HG03558 (cell line): ENCODE results near the gene JADE3.

Source experiments
- ATAC-seq: cut with Tn5 transposase; IDR thresholded peaks from one replicate; pipeline ENCODE4 v1.9.1; 2021; ENCODE audit warnings: moderate number of reproducible peaks; ENCODE audit not compliant: unreplicated experiment; ENCODE audit errors: extremely low read depth

JADE3 gene

DNA sequence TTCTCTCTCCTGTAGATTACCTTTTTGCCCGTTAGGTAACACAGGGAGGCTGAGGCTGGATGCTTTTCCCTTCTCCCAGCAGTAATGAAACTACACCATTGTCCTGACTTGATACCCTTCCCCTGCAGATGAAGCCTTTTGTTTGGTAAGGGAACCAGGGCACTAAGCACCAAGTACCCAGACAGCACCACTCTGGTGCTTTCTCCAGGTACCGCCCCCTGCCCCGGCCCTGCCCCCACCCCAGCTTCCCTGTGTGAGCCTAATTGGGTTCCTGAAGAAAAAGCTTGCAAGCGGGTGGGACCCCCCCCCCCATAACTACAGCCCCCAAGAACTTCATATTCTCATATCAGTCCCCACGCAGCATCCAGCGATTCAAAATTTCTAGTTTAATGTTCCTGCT lies 79.8 kb downstream of the JADE3 start:
- no peak for ATAC-seq

DNA sequence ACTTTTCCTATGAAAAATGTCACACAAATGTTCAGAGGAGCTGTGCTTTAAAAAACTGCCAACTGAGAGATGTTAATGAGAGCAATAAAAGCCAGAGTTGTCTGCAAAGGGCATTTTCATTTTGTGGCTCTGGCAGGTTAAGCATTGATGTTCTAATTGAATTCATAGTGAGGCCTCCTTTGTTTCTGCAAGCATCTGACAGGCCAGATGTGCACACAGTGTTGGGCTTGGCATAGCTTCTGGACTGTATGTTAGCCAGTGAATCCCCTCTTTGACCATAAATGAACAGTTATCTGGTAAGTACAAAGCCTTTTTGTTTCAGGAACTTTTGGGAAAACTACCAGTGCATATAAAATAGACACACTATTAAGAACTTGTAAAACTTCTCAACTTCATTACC lies 81.9 kb downstream of the JADE3 start:
- ATAC-seq, result no peak

DNA sequence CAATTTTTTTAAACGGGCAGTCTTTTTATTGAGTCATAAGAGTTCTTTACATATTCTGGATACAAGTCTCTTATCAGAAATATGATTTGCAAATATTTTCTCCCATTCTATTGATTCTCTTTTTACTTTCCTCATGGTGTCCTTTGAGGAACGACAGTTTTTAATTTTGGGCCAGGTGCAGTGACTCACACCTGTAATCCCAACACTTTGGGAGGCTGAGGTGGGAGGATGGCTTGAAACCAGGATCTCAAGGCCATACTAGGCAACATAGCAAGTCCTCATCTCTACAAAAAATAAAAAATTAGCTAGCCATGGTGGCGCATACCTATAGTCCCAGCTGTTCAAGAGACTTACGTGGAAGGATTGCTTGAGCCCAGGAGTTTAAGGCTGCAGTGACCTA lies 99.9 kb downstream of the JADE3 start:
- ATAC-seq, result no peak

DNA sequence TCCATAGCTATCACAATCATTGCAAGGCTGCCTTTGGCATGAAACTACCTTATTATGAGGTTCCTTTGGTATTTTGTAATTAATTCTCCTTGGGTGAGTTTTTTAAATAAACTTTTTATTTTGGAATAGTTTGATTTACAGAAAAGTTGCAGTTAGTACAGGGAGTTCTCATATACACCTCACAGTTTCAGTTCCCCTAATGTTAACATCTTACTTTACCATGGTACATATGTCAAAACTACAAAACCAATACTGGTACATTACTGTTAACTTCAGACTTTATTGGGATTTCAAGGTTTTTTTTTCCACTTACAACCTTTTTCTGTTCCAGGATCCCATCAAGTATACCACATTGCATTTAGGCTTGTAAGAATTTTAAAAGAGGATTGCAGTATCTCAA lies 114.0 kb downstream of the JADE3 start:
- ATAC-seq, result no peak

DNA sequence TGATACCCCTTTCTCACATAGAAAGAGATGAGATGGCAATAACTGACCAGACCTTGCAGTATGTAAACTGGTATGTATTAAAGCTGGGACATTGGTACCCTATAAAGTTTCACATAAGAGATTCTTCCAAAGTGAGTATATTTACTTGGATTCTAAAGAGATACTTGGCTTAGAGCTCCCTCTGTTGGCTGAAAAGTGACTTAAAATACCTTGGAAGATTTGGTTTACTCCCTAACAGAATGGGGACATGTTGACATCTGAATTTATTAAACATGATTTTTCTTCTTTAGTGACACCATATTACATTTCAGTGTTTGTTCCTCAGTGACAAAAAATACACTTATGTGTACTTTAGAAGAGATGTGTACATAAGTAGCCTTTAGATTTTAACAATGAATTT lies 118.1 kb downstream of the JADE3 start:
- no peak for ATAC-seq

DNA sequence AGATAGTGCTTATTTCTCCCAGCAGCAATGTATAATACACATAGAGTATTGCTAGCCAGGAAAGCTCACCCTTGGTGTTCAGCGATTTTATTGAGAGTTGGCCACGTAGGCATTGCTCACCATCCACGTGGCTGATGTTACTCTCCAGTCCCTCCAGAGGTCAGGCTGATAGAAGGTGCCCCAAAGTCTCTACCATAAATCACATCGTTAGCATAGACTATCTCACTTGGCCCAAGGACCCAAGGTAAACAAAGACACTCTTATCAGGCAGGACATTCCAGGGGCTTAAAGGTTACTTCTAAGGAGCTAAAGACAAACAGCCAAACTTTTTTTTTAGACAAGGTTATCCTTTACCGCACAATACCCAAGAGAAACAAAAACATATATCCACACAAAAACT lies 135.8 kb downstream of the JADE3 start:
- ATAC-seq, result no peak

DNA sequence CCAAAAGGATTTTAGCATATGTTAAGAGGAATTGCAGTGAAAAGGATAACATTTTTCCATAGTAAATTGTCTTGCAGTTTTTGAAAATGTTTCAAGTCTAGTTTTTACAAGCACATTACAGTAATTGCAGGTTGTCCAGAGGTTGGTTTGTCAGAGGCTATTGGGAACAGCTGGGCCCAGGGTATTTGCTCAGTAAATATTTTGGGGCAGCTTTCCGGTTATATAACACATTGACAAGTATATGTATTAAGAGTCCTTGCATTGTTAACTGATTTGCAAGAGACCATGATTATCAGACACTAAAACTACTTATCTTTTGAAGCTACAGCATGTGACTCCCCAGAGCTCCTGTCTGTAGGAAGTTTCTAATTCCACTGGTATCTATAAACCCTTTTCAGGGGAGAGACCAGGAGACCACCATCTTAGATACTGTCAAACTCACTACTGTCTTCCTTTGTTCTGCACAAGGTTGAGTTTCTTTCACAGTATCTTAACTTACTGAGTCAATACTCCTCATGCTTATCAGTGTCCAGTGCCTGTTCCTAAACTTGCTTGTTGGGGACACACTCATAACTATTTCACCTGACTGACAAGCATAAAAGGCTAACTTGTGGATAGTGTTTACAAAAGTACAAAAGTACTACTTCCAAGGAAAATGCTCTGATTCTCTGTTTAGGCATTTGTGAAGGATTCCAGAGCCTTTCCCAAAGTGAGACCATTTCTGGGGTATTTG lies 147.1 kb downstream of the JADE3 start:
- ATAC-seq, result no peak

DNA sequence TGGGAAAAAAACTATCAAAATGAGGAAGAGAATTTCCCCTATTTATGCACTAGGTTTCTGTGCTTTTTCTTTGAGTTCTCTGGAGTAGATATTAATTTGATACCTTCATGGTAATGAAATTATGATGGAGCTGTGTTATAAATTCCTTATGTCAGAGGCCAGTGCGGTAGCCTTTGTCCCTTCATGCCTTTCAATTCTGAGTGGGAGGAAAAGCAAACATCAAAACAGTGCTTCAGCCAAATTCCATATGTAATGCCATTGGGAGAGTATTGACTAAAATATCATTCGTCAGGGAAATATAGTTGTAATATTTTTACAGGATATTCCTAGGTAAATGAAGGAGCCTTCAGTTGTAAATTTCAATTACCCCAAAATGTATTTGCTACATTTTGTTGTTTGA lies 148.5 kb downstream of the JADE3 start:
- ATAC-seq, result no peak

DNA sequence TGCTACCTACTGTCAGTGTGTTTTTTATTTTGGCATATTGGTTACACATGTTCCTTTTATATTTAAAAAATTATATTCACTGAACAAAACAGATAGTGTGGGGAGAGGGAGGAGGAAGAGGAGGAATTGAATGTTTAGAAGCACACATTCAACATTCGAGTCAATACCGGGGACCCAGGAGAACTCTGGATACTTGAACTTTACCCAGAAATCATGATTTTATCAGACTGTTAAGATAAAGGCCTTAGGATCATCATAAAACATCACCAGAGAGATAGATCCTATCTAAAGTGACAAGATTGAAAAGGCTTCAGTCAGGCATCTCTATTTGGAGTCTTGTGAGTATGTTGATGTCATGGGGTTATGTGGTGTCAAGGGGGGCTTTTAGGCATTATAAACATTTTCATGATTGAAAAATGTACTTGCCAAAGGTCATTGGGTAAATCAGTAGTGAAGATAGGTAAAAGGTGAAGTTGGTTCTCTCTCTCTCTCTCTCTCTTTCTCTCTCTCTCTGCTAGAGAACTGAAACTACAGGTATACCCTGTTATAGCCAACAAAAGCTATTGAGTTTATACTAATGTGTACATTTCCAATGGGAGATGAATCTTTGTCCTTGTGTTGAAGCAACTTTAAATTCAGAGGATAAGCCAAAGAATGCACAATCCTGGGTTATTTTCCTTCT lies 149.2 kb downstream of the JADE3 start:
- no peak for ATAC-seq

DNA sequence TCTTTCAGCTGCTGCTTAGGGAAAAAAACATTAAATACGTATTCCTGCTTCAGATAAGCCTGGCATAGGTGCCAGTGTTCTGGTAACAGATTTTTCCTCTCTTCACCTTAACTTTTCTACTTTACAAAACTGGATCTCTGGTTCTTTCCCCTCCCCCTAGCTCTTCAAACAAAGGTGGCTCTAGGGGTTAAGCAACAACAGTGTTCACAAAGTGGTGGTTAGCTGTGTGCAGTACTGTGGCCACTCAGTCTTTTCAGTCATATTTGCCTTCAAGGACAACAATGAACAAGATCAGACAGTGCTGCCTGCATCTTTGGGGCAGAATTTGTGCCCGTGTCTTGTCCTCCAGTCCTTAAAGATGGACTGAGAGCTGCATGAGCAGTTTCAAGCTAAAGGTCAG lies 151.0 kb downstream of the JADE3 start:
- no peak for ATAC-seq

DNA sequence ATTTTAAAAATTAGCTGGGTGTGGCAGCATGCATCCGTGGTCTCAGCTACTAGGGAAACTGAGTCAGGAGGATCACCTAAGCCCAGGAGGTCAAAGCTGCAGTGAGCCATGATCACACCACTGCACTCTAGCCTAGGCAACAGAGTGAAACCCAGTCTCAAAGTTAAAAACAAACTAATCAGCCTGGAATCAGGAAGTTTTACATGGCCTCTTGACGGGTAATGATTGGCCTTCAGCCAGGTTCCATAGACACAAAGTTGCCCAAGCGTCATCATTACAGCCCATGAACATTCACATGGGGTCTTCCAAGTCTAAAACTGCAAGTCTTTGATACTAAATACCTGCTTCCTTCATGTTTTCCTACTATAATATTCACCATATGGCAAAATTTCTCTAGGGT lies 156.0 kb downstream of the JADE3 start:
- ATAC-seq, result no peak

DNA sequence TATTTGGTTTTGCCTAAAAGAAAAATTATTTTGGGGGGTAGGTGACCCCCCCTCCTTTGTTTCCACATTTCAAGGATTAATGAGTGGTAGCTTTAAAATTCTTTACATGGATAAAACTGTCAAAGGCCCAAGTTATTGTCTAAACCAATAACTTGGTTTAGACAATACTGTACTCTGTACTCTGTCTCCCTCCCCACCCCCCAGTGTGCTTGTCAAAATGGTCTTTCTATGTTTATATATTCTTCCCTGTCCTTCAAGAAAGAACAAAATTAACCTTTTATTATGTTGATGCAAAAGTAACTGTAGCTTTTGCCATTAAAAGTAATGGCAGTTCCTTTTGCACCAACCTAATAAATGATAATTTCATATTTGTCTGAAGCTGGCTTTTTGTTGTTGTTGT lies 156.5 kb downstream of the JADE3 start:
- ATAC-seq, result no peak

DNA sequence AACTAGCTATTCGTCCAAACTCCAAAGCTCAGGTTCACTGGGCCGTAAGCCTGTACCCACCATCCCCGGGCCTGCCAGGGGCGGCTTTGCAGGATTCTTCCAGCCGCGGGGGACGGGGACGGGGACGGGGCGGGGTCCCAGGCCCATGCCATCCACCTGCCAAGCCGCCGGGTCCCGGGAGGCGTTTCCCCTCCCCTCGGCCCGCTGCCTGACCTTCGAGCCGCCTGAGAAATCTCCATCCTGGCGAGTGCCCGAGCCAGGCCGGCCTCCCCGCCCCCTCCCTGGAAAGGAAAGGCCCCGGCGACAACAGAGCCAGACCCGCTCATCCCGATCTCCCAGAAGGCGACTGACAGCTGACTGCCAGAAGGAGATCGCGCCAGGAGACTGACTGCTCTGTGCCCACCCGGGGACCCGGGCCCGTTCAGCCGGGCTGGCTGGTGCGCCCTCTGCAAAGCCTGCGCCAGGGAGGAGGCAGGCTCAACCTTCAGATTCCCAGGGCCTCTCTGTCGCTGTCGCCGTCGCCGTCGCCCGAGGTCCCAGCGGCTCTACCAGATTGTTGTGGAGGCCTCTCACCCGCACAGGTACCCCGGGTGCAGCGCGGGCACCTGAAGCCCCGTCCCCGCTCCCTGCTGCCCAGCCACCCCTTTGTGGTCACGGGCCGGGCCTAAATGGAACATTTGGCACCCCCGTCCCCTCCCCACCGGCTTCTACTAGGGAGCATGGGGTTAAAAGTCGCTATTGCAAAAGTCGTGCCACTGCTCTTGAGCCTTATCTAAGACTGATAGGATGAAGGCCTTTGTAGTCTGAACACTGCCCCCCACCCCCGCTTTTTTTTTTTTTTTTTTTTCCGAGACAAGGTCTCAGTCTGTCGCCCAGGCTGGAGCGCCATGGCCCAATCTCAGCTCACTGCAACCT lies 166.2 kb downstream of the JADE3 start, which contains the start of gene RGN:
TSS of gene RGN (plus strand) at position 315 of the 915 bp plus-strand sequence. CDS start 2,702 bp downstream, outside the sequence.
- no peak for ATAC-seq

DNA sequence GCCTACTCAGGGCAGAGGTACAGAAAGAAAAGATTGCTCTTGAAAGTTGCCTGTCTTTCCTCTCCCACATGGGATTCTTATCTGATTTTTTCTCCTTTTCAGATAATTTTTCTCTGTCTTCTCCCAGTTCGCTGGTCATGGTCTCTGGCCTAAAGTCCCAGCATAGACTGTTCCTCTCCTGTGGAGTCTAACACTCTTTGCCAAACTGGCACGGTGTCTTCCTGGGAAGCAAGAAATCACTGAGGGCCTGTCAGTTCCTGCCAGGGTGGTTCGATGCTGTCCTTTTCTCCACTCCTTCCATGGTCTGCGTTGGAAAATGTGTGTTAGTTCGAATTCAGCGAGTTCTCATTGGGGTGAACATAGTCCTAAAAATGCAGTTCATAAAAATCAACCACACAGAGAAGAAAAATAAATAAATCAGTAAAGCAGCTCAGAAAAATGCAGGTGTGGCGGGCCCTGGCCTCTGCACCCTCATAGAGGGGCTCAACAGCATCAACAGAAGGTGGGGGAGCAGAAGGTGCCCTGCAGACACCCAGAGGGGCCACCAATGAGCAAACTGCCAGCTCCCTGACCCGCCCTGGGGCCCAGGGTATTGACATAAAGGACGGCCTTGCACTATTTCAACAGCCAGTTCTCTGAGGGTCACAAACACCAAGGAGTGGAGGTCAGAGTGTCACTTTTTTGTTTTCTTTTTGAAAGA lies 168.1 kb downstream of the JADE3 start:
- no peak for ATAC-seq

DNA sequence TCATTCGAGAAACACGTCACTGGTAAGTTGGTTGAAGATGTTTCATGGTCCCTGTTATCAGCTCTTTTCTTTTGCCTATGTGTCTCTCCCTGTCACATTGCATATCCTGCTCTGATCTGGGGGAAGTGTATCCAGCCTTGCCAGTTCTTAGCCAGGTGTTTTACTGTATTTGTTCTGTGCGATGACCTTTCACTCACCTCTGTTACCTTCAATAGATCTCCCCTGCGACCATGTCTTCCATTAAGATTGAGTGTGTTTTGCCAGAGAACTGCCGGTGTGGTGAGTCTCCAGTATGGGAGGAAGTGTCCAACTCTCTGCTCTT lies 168.7 kb downstream of the JADE3 start:
- no peak for ATAC-seq

DNA sequence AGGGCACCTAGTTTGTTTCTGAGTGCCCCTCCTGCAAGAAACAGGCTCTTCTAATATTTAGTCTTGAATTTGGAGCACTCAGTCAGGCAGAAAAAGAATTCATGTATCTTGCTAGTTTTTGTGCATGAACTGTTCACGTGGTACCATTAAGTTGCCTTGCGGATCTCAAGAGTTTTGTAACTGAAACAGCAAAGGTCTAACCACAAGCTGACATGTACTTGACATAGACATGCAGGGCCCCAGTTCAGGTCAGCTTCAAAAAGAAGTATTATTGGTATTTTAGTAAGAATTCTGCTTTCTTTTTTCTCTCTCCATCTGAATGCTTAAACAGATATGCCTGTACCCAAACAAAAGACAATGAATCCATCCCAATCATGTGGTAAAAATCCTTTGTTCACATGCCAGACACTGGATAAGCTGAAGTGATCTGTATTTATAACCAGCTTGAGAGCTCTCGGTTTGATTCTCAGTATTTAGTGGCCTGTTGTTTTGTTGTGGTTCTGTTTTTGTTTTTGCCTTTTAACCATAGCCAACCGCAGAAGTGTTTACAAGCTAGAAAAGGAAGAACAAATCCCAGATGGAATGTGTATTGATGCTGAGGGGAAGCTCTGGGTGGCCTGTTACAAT lies 179.0 kb downstream of the JADE3 start:
- ATAC-seq, result no peak

DNA sequence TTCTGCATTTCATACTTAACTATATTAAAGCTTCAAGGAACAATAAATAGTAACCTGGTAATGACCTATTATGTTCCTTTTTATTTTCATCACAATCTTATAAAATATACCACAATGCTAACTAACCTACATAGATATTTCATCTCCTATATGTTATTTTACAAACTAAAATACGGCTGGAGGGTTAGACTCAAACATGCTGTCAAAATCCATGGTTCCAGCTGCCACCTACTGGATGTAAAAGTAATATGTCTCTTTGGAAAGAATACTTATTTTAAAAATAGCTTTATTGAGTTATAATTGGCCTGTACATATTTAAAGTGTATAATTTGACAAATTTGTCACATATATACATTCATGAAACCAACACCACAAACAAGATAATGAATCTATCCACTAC lies 181.0 kb downstream of the JADE3 start:
- no peak for ATAC-seq

DNA sequence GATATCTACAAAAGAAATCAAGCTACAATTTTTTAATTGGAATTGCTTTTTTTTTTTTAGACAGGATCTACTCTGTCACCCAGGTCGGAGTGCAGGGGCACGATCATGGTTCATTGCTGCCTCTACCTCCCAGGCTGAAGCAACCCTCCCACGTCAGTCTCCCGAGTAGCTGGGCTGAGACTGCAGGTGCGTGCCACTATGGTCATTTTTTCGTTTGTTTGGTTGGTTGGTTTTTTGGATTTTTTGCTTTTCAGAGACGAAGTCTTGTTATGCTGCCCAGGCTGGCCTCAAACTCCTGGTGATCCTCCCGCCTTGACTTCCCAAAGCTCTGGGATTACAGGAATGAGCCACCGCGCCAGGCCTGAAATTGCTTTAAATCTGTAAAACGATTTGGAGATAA lies 181.6 kb downstream of the JADE3 start:
- no peak for ATAC-seq

DNA sequence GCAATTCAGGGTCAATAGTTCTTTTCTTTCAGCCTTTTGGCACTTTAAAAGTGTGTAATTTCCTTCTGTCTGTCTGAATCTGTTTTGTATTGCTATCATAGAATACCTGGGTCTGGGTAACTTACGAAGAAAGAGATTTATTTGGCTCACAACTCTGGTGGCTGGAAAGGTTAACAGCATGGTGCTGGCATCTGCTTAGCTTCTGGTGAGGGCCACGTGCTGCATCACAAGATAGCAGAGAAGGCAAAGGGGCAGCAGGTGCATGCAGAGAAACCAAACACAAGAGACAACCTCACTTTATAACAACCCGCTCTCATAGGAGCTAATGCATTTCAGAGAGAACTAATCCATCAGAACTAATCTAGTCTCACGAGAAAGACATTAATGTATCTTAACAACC lies 184.8 kb downstream of the JADE3 start:
- ATAC-seq, result no peak
